ENCODE data around the gene TAF1. TPM values are rescaled to one million over a fixed set of nuclear protein-coding genes. Genes with fewer than 3 reads are reported as not detected.
"Not testable (repeated sequence)": the region's sequence is repeated elsewhere in the genome, so short reads cannot be mapped to it uniquely, and the experiment has no call there.

Gene TAF1, protein sequence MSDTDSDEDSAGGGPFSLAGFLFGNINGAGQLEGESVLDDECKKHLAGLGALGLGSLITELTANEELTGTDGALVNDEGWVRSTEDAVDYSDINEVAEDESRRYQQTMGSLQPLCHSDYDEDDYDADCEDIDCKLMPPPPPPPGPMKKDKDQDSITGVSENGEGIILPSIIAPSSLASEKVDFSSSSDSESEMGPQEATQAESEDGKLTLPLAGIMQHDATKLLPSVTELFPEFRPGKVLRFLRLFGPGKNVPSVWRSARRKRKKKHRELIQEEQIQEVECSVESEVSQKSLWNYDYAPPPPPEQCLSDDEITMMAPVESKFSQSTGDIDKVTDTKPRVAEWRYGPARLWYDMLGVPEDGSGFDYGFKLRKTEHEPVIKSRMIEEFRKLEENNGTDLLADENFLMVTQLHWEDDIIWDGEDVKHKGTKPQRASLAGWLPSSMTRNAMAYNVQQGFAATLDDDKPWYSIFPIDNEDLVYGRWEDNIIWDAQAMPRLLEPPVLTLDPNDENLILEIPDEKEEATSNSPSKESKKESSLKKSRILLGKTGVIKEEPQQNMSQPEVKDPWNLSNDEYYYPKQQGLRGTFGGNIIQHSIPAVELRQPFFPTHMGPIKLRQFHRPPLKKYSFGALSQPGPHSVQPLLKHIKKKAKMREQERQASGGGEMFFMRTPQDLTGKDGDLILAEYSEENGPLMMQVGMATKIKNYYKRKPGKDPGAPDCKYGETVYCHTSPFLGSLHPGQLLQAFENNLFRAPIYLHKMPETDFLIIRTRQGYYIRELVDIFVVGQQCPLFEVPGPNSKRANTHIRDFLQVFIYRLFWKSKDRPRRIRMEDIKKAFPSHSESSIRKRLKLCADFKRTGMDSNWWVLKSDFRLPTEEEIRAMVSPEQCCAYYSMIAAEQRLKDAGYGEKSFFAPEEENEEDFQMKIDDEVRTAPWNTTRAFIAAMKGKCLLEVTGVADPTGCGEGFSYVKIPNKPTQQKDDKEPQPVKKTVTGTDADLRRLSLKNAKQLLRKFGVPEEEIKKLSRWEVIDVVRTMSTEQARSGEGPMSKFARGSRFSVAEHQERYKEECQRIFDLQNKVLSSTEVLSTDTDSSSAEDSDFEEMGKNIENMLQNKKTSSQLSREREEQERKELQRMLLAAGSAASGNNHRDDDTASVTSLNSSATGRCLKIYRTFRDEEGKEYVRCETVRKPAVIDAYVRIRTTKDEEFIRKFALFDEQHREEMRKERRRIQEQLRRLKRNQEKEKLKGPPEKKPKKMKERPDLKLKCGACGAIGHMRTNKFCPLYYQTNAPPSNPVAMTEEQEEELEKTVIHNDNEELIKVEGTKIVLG (N-terminal part only)
- total RNA-seq: 36.9 TPM
- long read RNA-seq, partial matches to known transcripts: 6 of 18 reads
- long read RNA-seq, other reads (novel, unspliced or antisense): 12 of 18 reads

DNA sequence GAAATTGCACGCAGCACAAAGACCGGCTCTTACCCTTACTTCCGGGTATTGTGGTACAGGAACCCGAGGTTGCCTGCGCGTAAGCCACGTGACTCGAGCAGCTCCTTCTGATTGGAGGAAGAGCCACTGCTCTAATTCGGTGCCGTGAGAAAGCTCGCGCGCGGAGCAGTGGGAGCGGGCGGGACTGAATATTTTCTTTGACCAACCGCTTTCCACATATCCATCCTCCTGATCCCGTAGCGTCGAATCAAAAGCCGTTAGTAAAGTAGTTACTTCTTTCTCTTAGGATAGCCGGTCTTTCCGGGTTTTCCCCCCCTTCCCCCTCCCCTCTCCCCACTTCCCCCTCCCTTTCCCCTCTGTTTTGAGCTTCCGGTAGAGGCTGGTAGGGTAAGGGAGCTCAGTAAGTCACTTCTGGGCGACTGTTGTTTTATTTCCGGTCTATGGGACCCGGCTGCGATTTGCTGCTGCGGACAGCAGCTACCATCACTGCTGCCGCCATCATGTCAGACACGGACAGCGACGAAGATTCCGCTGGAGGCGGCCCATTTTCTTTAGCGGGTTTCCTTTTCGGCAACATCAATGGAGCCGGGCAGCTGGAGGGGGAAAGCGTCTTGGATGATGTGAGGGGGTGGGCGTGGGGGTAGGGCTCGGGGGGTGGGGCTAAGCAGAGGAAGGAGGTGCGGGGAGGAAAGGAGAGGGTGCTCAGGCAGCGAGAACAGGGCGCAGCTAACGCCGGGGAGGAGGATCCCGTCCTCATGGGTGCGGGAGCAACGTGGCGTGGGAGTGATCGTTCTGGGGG, at the start of gene TAF1:
Gene TAF1, plus strand, starts transcription at position 483 of the 799 bp plus-strand sequence. Its CDS starts 18 bp downstream, at position 501.
- peak; percentile 94 for DNase-seq (ENCODE audit: low spot score)

DNA sequence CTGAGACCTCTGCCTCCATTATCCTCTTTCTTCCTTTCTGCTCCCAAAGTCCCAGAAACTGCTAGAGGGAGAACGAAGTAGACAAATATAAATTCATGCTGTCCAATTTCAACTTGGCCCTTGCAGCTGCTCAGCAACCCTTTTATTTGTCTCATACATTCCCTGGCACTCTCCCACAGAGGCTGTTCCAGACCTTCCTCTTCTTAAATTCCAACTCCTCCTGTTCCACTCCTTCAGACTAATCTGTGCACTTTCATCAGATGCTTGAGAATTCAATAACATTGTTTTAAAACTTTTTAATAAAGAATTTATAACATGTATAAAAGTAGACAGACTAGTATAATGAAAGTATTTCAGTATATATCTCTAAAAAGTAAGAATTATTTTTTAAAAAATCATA, 49.2 kb upstream of the TAF1 start:
- not testable (repeated sequence) for DNase-seq (ENCODE audit: low spot score)

DNA sequence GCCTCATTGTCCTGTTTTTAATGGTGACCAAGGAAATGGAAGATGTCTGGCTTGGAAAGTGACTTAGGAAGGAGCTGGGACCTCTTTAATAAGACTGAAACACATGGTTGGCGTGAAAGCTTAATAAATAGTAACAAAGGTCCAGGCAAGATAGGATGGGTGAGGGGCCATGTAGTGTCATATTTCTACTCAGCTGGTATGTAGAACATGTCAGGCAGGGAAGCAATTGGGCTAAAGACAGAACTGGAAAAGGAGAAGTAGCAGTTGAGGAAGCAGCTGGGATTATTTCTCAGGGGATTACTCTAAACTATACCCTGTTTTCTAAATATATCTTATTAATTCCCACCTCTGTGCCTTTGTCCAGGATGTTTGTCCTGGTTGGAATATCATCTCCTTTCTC, 46.0 kb upstream of the TAF1 start:
- DNase-seq (ENCODE audit: low spot score): no peak

DNA sequence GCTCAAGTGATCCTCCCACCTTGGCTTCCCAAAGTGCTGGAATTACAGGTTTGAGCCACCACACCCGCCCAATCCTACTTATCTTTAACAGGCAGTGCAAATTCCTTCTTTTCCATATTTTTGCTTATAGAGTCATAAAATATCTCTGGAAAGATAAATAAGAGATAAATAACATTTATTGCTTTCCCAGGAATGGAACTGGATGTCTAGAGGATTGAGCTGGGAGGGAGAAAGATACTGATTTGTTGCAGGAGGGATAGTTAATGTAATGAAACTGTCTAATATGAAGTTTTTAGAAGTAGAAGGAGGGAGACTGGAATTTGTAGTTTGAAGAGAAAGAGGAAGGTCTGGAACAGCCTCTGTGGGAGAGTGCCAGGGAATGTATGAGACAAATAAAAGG, 44.4 kb upstream of the TAF1 start:
- no peak for DNase-seq (ENCODE audit: low spot score)

GRCh38 chrX:71324452-71324851, 41.7 kb upstream of the TAF1 start:
- not testable (repeated sequence) for DNase-seq (ENCODE audit: low spot score)

GRCh38 chrX:71326394-71326793, 39.8 kb upstream of the TAF1 start:
- no peak for DNase-seq (ENCODE audit: low spot score)

GRCh38 chrX:71349151-71349665, 16.9 kb upstream of the TAF1 start:
- DNase-seq (ENCODE audit: low spot score): peak; percentile 20

- DNase-seq (ENCODE audit: low spot score): not testable (repeated sequence)
Observed at GRCh38 chrX:71349867-71350266, 16.3 kb upstream of the TAF1 start.

GRCh38 chrX:71352439-71352838, 13.7 kb upstream of the TAF1 start:
- DNase-seq (ENCODE audit: low spot score): peak; percentile 33

DNA sequence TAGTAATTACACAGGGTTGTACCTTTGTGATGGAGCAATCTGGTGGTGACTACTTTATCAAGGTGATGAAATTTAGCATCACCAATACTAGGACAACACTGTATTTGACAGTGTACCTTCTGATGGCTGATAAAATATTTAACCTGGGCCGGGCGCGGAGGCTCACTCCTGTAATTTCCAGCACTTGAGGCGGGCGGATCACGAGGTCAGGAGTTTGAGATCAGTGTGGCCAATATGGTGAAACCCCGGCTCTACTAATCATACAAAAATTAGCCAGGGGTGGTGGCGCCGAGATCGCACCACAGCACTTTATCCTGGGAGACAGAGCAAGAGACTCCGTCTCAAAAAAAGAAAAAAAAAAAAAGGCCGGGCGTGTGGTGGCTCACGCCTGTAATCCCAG, 1.9 kb upstream of the TAF1 start:
- no peak for DNase-seq (ENCODE audit: low spot score)

GRCh38 chrX:71365356-71365874, 742 bp upstream of the TAF1 start:
- no peak for DNase-seq (ENCODE audit: low spot score)

DNA sequence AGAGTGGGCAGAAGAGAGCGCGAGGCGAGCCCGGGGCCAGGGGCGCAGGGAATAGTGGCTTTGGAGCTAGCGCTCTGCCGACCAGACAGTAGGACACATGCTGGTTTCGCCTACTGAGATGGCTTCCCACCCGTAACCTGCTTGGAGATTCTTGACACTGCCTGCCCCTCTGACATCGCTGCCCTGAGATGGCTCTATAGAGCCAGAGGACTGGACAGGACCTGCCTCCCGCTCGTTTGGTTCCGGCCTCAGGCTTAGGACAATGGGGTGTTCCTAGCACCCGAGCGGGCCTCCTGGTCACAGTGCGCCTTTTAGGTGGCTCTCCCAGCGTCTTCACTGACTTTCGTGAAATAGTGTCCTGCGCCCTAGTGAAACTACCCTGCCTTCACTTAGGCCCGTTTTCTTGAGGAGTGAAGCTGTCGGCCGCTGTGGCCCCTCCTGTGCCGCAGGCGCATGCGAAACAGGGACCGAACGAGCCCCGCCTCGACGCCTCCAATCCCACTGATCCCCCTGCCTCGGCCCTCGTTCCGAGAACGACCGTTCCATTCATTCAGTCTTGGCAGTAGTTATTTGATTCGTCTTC, 608 bp downstream of the TAF1 start:
- DNase-seq (ENCODE audit: low spot score): peak; percentile 91

DNA sequence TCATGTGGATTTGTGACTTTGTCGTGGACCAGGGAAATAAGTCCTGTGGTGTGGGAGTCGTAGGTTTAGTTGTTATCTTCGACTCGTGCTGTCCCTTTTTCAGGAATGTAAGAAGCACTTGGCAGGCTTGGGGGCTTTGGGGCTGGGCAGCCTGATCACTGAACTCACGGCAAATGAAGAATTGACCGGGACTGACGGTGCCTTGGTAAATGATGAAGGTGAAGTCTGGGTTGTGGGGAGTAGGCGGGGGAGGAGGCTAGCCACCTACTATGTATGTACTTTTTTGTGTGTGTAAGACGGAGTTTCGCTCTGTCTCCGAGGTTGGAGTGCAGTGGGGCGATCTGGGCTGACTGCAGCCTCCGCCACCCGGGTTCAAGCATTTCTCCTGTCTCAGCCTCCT, 1.2 kb downstream of the TAF1 start:
- DNase-seq (ENCODE audit: low spot score): no peak

DNA sequence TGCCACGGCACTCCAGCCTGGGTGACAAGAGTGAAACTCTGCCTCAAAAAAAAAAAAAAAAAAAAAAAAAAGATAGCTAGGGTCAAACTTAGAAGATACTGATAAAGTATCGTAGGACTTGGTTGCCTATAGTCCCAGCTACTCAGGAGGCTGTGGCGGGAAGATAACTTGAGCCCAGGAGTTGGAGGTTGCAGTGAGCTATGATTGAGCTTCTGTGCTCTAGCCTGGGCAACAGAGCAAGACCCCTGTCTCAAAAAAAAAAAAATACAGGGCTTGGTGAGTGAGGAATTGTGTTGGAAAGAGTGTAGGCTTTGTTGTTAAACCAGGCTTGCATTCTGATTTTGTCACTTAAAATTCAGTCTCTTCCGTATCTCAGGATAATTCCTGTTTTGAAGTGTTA, 6.2 kb downstream of the TAF1 start:
- DNase-seq (ENCODE audit: low spot score): no peak

DNA sequence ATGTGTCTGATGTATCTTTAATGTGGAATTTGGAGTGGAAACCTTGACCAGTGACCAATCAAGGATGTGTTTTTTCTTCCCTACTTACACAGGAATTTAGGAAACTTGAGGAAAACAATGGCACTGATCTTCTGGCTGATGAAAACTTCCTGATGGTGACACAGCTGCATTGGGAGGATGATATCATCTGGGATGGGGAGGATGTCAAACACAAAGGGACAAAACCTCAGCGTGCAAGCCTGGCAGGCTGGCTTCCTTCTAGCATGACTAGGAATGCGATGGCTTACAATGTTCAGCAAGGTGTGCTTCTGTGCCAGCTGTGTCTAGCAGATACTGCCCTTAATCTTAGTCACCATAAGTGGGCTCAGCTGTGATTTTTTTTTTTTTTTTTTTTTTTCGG, 12.6 kb downstream of the TAF1 start:
- DNase-seq (ENCODE audit: low spot score): no peak

DNA sequence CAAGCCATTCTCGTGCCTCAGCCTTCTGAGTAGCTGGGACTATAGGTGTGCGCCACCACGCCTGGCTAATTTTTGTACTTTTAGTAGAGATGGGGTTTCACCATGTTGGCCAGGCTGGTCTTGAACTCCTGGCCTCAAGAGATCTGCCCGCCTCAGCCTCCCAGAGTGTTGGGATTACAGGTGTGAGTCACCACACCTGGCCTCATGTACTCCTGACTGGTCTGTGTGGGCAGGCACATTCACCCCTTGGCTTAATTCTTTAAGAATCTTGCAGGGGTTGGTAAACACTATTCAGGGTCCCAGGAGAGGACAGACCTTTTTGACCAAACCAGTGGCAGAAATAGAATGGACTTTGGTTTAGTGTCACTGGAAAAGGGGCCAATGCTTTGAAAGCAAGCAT, 25.6 kb downstream of the TAF1 start:
- not testable (repeated sequence) for DNase-seq (ENCODE audit: low spot score)

GRCh38 chrX:71393919-71394318, 27.8 kb downstream of the TAF1 start:
- no peak for DNase-seq (ENCODE audit: low spot score)

- no peak for DNase-seq (ENCODE audit: low spot score)
Observed at GRCh38 chrX:71396576-71396975, 30.4 kb downstream of the TAF1 start.

GRCh38 chrX:71400710-71401109, 34.6 kb downstream of the TAF1 start:
- no peak for DNase-seq (ENCODE audit: low spot score)
